Measurements from ENCODE around the gene GAN. TPM values are rescaled to one million over a fixed set of nuclear protein-coding genes. Genes with fewer than 3 reads are reported as not detected.

GAN gene
- total and polyA plus RNA-seq, 2 donors (not counting 1 experiment from before 2014, with no cell fraction given): 3.3 to 5.1 TPM

- Histone ChIP-seq H3K4me3 (replicated peaks in 1 of 4; ENCODE audit: control extremely low read depth in 1 of 4, insufficient read depth in 1 of 4, low read depth in 3 of 4, low read length in 4 of 4) (no peak overlapping the region), H3K27ac (ENCODE audit: insufficient read depth, low read length) (no peak overlapping the region), H3K4me2 (ENCODE audit: extremely low read depth, insufficient read depth, low read length) (no peak overlapping the region), H2AFZ (ENCODE audit: low read length) (no peak overlapping the region), H4K20me1 (ENCODE audit: control insufficient read depth, extremely low read depth, insufficient read depth, low read length) (no peaks in the 10 kb centered on the region), H3K9me3 (ENCODE audit: control insufficient read depth, insufficient read depth, low read depth, low read length) (no peaks in the 10 kb centered on the region), H3K4me1 (ENCODE audit: control insufficient read depth, extremely low read depth, insufficient read depth, low read length) (no peaks in the 10 kb centered on the region), H3K36me3 (ENCODE audit: control insufficient read depth, insufficient read depth, low read length) (no peaks in the 10 kb centered on the region), H3K27me3 (ENCODE audit: control insufficient read depth, insufficient read depth, low read length) (no peaks in the 10 kb centered on the region), H3K79me2 (ENCODE audit: control insufficient read depth, insufficient read depth, low read length) (no peaks in the 10 kb centered on the region), H3K9ac (ENCODE audit: insufficient read depth, low read length) (no peak overlapping the region)
- DNase-seq (ENCODE audit: low read depth in 2 of 2): no peak
- TF ChIP-seq EZH2 (IDR thresholded peaks at IDR 0.05; ENCODE audit: low read length, missing control alignments) (no peak), CTCF (conservative IDR thresholded peaks at IDR 0.05 in 1 of 2, IDR thresholded peaks at IDR 0.05 in 1 of 2; ENCODE audit: low read depth in 1 of 2, low read length in 2 of 2) (no peak)
Measured at GRCh38 chr16:81307770-81308169, 7.0 kb upstream of the GAN start.

GRCh38 chr16:81310045-81310644 lies 4.6 kb upstream of the GAN start:
- H3K27me3 ChIP-seq (ENCODE audit: control insufficient read depth, insufficient read depth, low read length): no peaks in the 10 kb centered on the region
- H3K27ac ChIP-seq (ENCODE audit: insufficient read depth, low read length): no peak overlapping the region
- no peak overlapping the region for H3K9ac ChIP-seq (ENCODE audit: insufficient read depth, low read length)
- TF ChIP-seq EZH2 (IDR thresholded peaks at IDR 0.05; ENCODE audit: low read length, missing control alignments) (no peak), CTCF (conservative IDR thresholded peaks at IDR 0.05 in 1 of 2, IDR thresholded peaks at IDR 0.05 in 1 of 2; ENCODE audit: low read depth in 1 of 2, low read length in 2 of 2) (no peak)
- H3K9me3 ChIP-seq (ENCODE audit: control insufficient read depth, insufficient read depth, low read depth, low read length): no peaks in the 10 kb centered on the region
- H3K79me2 ChIP-seq (ENCODE audit: control insufficient read depth, insufficient read depth, low read length): peaks cover 5% of the 10 kb centered on the region
- H3K4me3 ChIP-seq (replicated peaks in 1 of 4; ENCODE audit: control extremely low read depth in 1 of 4, insufficient read depth in 1 of 4, low read depth in 3 of 4, low read length in 4 of 4): no peak overlapping the region
- no peak for DNase-seq (ENCODE audit: low read depth in 2 of 2)
- no peak overlapping the region for H3K4me2 ChIP-seq (ENCODE audit: extremely low read depth, insufficient read depth, low read length)
- H3K36me3 ChIP-seq (ENCODE audit: control insufficient read depth, insufficient read depth, low read length): no peaks in the 10 kb centered on the region
- H2AFZ ChIP-seq (ENCODE audit: low read length): no peak overlapping the region
- no peaks in the 10 kb centered on the region for H3K4me1 ChIP-seq (ENCODE audit: control insufficient read depth, extremely low read depth, insufficient read depth, low read length)
- H4K20me1 ChIP-seq (ENCODE audit: control insufficient read depth, extremely low read depth, insufficient read depth, low read length): no peaks in the 10 kb centered on the region

GRCh38 chr16:81311762-81312161 lies 3.0 kb upstream of the GAN start:
- no peaks in the 10 kb centered on the region for H3K4me1 ChIP-seq (ENCODE audit: control insufficient read depth, extremely low read depth, insufficient read depth, low read length)
- no peak for DNase-seq (ENCODE audit: low read depth in 2 of 2)
- no peak overlapping the region for H3K4me3 ChIP-seq (replicated peaks in 1 of 4; ENCODE audit: control extremely low read depth in 1 of 4, insufficient read depth in 1 of 4, low read depth in 3 of 4, low read length in 4 of 4)
- H3K27ac ChIP-seq (ENCODE audit: insufficient read depth, low read length): no peak overlapping the region
- H4K20me1 ChIP-seq (ENCODE audit: control insufficient read depth, extremely low read depth, insufficient read depth, low read length): no peaks in the 10 kb centered on the region
- H2AFZ ChIP-seq (ENCODE audit: low read length): no peak overlapping the region
- no peak overlapping the region for H3K4me2 ChIP-seq (ENCODE audit: extremely low read depth, insufficient read depth, low read length)
- no peak overlapping the region for H3K9ac ChIP-seq (ENCODE audit: insufficient read depth, low read length)
- no peaks in the 10 kb centered on the region for H3K36me3 ChIP-seq (ENCODE audit: control insufficient read depth, insufficient read depth, low read length)
- peaks cover 12% of the 10 kb centered on the region for H3K79me2 ChIP-seq (ENCODE audit: control insufficient read depth, insufficient read depth, low read length)
- no peaks in the 10 kb centered on the region for H3K9me3 ChIP-seq (ENCODE audit: control insufficient read depth, insufficient read depth, low read depth, low read length)
- no peaks in the 10 kb centered on the region for H3K27me3 ChIP-seq (ENCODE audit: control insufficient read depth, insufficient read depth, low read length)
- no peak for TF ChIP-seq CTCF (conservative IDR thresholded peaks at IDR 0.05 in 1 of 2, IDR thresholded peaks at IDR 0.05 in 1 of 2; ENCODE audit: low read depth in 1 of 2, low read length in 2 of 2)
- TF ChIP-seq EZH2 (IDR thresholded peaks at IDR 0.05; ENCODE audit: low read length, missing control alignments): no peak

Measured in fibroblast of lung (primary cell).